DND-41 (cell line): ENCODE results near the gene MTERF2.

Source experiments
- CTCF ChIP-seq: IDR thresholded peaks from 2 replicates; pipeline ENCODE4 v1.5.1; 2012; ENCODE audit warnings: borderline replicate concordance, low read length, moderate library complexity, mild to moderate bottlenecking; ENCODE audit not compliant: poor library complexity, severe bottlenecking; ENCODE audit errors: extremely low read depth
- EZH2 ChIP-seq: IDR thresholded peaks from 3 replicates; pipeline ENCODE4 v1.6.1; 2012; ENCODE audit warnings: borderline replicate concordance, low read depth, mild to moderate bottlenecking, moderate library complexity, low read length, inconsistent platforms; ENCODE audit not compliant: severe bottlenecking

GRCh38 chr12:107032266-107032665 lies 45.3 kb upstream of the MTERF2 start:
- TF ChIP-seq CTCF (no peak), EZH2 (no peak)
